H9 (cell line): Measurements from ENCODE around the gene KRR1. TPM values are rescaled to one million over a fixed set of nuclear protein-coding genes. Genes with fewer than 3 reads are reported as not detected.

Experiments
- DNase-seq: peaks from one replicate; pipeline ENCODE4 v3.0.0-alpha.2; 2017
- H2AFZ ChIP-seq: one replicate; pipeline ENCODE4 v1.6.1; 2013; ENCODE audit warnings: mild to moderate bottlenecking, low read length, control low read depth, moderate library complexity
- H2AK5ac ChIP-seq: 2 replicates; pipeline ENCODE4 v1.6.1; 2013; ENCODE audit warnings: low read length, control low read depth, mixed read lengths; ENCODE audit not compliant: insufficient read length
- H2BK120ac ChIP-seq: one replicate; pipeline ENCODE4 v1.6.1; 2013; ENCODE audit warnings: low read depth, mild to moderate bottlenecking, low read length, control low read depth, inconsistent platforms; ENCODE audit not compliant: poor library complexity, severe bottlenecking
- H2BK12ac ChIP-seq: 2 replicates; pipeline ENCODE4 v1.6.1; 2013; ENCODE audit warnings: low read length, control low read depth, mixed read lengths, low read depth; ENCODE audit not compliant: insufficient read length
- H2BK15ac ChIP-seq: 2 replicates; pipeline ENCODE4 v1.6.1; 2013; ENCODE audit warnings: low read depth, low read length, control low read depth
- H2BK20ac ChIP-seq: one replicate; pipeline ENCODE4 v1.6.1; 2013; ENCODE audit warnings: low read depth, mild to moderate bottlenecking, low read length, control low read depth, inconsistent platforms; ENCODE audit not compliant: poor library complexity, severe bottlenecking
- H2BK5ac ChIP-seq: 2 replicates; pipeline ENCODE4 v1.6.1; 2013; ENCODE audit warnings: low read length, control low read depth, mixed read lengths; ENCODE audit not compliant: insufficient read length
- H3K14ac ChIP-seq: 2 replicates; pipeline ENCODE4 v1.6.1; 2013; ENCODE audit warnings: low read length, control low read depth; ENCODE audit not compliant: insufficient read depth
- H3K18ac ChIP-seq: 2 replicates; pipeline ENCODE4 v1.6.1; 2013; ENCODE audit warnings: low read depth, mild to moderate bottlenecking, mixed read lengths, low read length, control low read depth; ENCODE audit not compliant: insufficient read length
- H3K23ac ChIP-seq: 2 replicates; pipeline ENCODE4 v1.6.1; 2013; ENCODE audit warnings: low read length, control low read depth, mixed read lengths, low read depth; ENCODE audit not compliant: insufficient read length
- H3K23me2 ChIP-seq: 2 replicates; pipeline ENCODE4 v1.6.1; 2013; ENCODE audit warnings: low read depth, mild to moderate bottlenecking, mixed read lengths, low read length, control low read depth; ENCODE audit not compliant: insufficient read length, poor library complexity, severe bottlenecking
- H3K27ac ChIP-seq: 2 replicates; pipeline ENCODE4 v1.5.1; 2013; ENCODE audit warnings: low read length, control low read depth, mixed read lengths, low read depth; ENCODE audit not compliant: insufficient read length
- H3K27me3 ChIP-seq: 2 replicates; pipeline ENCODE4 v1.6.1; 2013; ENCODE audit warnings: low read length, control low read depth, inconsistent platforms; ENCODE audit not compliant: insufficient read depth
- H3K4ac ChIP-seq: 2 replicates; pipeline ENCODE4 v1.6.1; 2013; ENCODE audit warnings: low read depth, mild to moderate bottlenecking, control low read depth, inconsistent platforms, low read length, moderate library complexity
- H3K4me1 ChIP-seq: 2 replicates; pipeline ENCODE4 v1.6.1; 2013; ENCODE audit warnings: low read length, control low read depth, inconsistent platforms; ENCODE audit not compliant: insufficient read depth
- H3K4me2 ChIP-seq: 2 replicates; pipeline ENCODE4 v1.6.1; 2013; ENCODE audit warnings: low read length, control low read depth, mixed read lengths; ENCODE audit not compliant: insufficient read length, insufficient read depth
- H3K56ac ChIP-seq: 2 replicates; pipeline ENCODE4 v1.6.1; 2013; ENCODE audit warnings: low read depth, mild to moderate bottlenecking, mixed read lengths, low read length, control low read depth; ENCODE audit not compliant: insufficient read length
- H3K79me1 ChIP-seq: 2 replicates; pipeline ENCODE4 v1.6.1; 2013; ENCODE audit warnings: low read depth, mild to moderate bottlenecking, moderate library complexity, low read length, control low read depth, inconsistent platforms; ENCODE audit not compliant: insufficient read depth, poor library complexity, severe bottlenecking
- H3K79me2 ChIP-seq: 2 replicates; pipeline ENCODE4 v1.6.1; 2013; ENCODE audit warnings: low read length, control low read depth, inconsistent platforms; ENCODE audit not compliant: insufficient read depth
- H3K9ac ChIP-seq: 2 replicates; pipeline ENCODE4 v1.6.1; 2013; ENCODE audit warnings: low read length, control low read depth, mixed read lengths; ENCODE audit not compliant: insufficient read length; ENCODE audit errors: extremely low read depth
- H3K9me3 ChIP-seq: one replicate; pipeline ENCODE4 v1.6.1; 2013; ENCODE audit warnings: low read depth, low read length, inconsistent platforms; ENCODE audit not compliant: control insufficient read depth
- H3T11ph ChIP-seq: one replicate; pipeline ENCODE4 v1.6.1; 2013; ENCODE audit warnings: mild to moderate bottlenecking, low read length, control low read depth, inconsistent platforms
- H4K20me1 ChIP-seq: one replicate; pipeline ENCODE4 v1.6.1; 2013; ENCODE audit not compliant: control insufficient read depth, insufficient read length, insufficient read depth
- H4K5ac ChIP-seq: 2 replicates; pipeline ENCODE4 v1.6.1; 2013; ENCODE audit warnings: low read depth, mild to moderate bottlenecking, mixed read lengths, low read length, control low read depth; ENCODE audit not compliant: insufficient read length
- H4K8ac ChIP-seq: replicated peaks from 2 replicates; pipeline ENCODE4 v1.6.1; 2013; ENCODE audit warnings: low read length, control low read depth, mixed read lengths, low read depth; ENCODE audit not compliant: insufficient read length
- H4K91ac ChIP-seq: 2 replicates; pipeline ENCODE4 v1.6.1; 2013; ENCODE audit warnings: low read depth, mild to moderate bottlenecking, moderate library complexity, mixed read lengths, low read length, control low read depth; ENCODE audit not compliant: insufficient read length
- H3K27ac Mint-ChIP-seq, 3 experiments: 2 replicates in 2 of 3; 3 replicates in 1 of 3; pipeline ENCODE4 v1.8.0; 2020 to 2021; ENCODE audit warnings: mixed read lengths in 3 of 3, mild to moderate bottlenecking in 1 of 3, moderate library complexity in 1 of 3
- H3K27me3 Mint-ChIP-seq: 2 replicates; pipeline ENCODE4 v1.8.0; 2021; ENCODE audit warnings: low read depth, mild to moderate bottlenecking, moderate library complexity, mixed read lengths
- H3K36me3 Mint-ChIP-seq, 3 experiments: 2 replicates in 2 of 3; 3 replicates in 1 of 3; pipeline ENCODE4 v1.8.0; 2020 to 2021; ENCODE audit warnings: low read depth in 3 of 3, mixed read lengths in 3 of 3; ENCODE audit not compliant: insufficient read depth in 1 of 3
- H3K4me1 Mint-ChIP-seq, 2 experiments: 2 replicates each; pipeline ENCODE4 v1.8.0; 2020; ENCODE audit warnings: mixed read lengths in 2 of 2
- H3K4me3 Mint-ChIP-seq, 2 experiments: 2 replicates in 1 of 2; 3 replicates in 1 of 2; pipeline ENCODE4 v1.8.0; 2020 to 2021; ENCODE audit warnings: mild to moderate bottlenecking in 2 of 2, mixed read lengths in 2 of 2, moderate library complexity in 1 of 2
- H3K9me3 Mint-ChIP-seq, 2 experiments: 2 replicates in 1 of 2; 3 replicates in 1 of 2; pipeline ENCODE4 v1.8.0; 2020; ENCODE audit warnings: mild to moderate bottlenecking in 2 of 2, mixed read lengths in 2 of 2, moderate library complexity in 1 of 2
- CTCF ChIP-seq: fragments of 200-600 bp; sonication (generic); conservative IDR thresholded peaks from 3 replicates; pipeline ENCODE4 v1.8.0; 2021; ENCODE audit warnings: antibody characterized with exemption, mild to moderate bottlenecking
- WGBS: extraction: QIAGEN DNeasy Blood & Tissue Kit; methylation state at CpG from one replicate; pipeline ENCODE4 v1.1.7; 2013; ENCODE audit warnings: missing lambda C conversion rate, low lambda C conversion rate, mixed read lengths; ENCODE audit not compliant: insufficient read length; ENCODE audit errors: extremely low coverage; 5-methylcytosine and 5-hydroxymethylcytosine counted together
- total RNA-seq: library from RNA; stranded (reverse); gene quantifications from 2 replicates; pipeline ENCODE4 v1.2.1, GENCODE V29; 2021

KRR1 gene
- total RNA-seq, 1 experiment from 2014 or later: 88.9 TPM

DNA sequence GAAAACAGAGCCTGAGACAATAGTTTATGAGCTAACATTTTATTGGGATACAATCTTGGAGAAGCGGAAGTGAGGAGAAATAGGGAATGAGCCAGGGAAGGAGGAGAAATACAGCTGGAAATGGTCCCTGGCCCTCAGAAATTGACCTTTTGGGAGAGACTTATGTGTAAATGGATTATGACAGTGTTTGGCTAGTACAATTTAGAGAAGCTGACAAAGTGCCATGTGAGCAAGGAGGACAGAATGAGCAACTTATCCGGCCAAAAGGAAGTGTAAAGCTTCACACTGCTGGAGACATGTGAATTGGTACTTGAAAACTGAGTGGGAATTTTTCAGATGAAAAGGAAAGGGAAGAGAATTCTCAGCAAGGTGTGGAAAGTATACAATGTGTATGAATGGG, 28.0 kb downstream of the KRR1 start:
- no peak overlapping the region for H2BK20ac ChIP-seq
- H3K36me3 Mint-ChIP-seq: no peaks in the 10 kb centered on the region
- H4K5ac ChIP-seq: no peak overlapping the region
- H3K14ac ChIP-seq: no peak overlapping the region
- no peak overlapping the region for H4K8ac ChIP-seq
- no CpG with 5 or more reads among the region's 2 CpGs for WGBS
- H2BK120ac ChIP-seq: no peak overlapping the region
- no peak overlapping the region for H3K56ac ChIP-seq
- no peaks in the 10 kb centered on the region for H3K9me3 Mint-ChIP-seq
- no peak overlapping the region for H3K4me3 Mint-ChIP-seq
- H3T11ph ChIP-seq: no peak overlapping the region
- H2BK12ac ChIP-seq: no peak overlapping the region
- H3K4me1 Mint-ChIP-seq: peaks cover 21 to 30% of the 10 kb centered on the region in 2 experiments
- no peak overlapping the region for H3K4ac ChIP-seq
- H4K20me1 ChIP-seq: no peaks in the 10 kb centered on the region
- H3K23ac ChIP-seq: no peak overlapping the region
- H3K79me1 ChIP-seq: no peaks in the 10 kb centered on the region
- H3K27ac ChIP-seq: no peak overlapping the region
- H4K91ac ChIP-seq: no peak overlapping the region
- H3K27me3 ChIP-seq: no peaks in the 10 kb centered on the region
- peaks cover 2% of the 10 kb centered on the region; the same call in 1 of the 2 replicates for H3K4me1 ChIP-seq
- no peaks in the 10 kb centered on the region for H3K9me3 ChIP-seq
- TF ChIP-seq CTCF: no peak
- no peaks in the 10 kb centered on the region for H3K79me2 ChIP-seq
- no peak overlapping the region for H3K4me2 ChIP-seq
- H2AK5ac ChIP-seq: no peak overlapping the region
- no peak for DNase-seq
- H3K18ac ChIP-seq: no peak overlapping the region
- no peak overlapping the region for H2BK5ac ChIP-seq
- peak overlapping the region in 1 of 3 experiments; percentile 1; a peak in 1 of 7 replicates for H3K27ac Mint-ChIP-seq
- no peak overlapping the region for H3K9ac ChIP-seq
- no peak overlapping the region for H2BK15ac ChIP-seq
- H3K23me2 ChIP-seq: no peaks in the 10 kb centered on the region
- no peak overlapping the region for H2AFZ ChIP-seq
- H3K27me3 Mint-ChIP-seq: no peaks in the 10 kb centered on the region
